GM19328 (cell line): ENCODE results near the gene DPAGT1.
A peak's percentile ranks its signal among the peaks of the same experiment; 100 is the strongest.
"Not testable (repeated sequence)": the region's sequence is repeated elsewhere in the genome, so short reads cannot be mapped to it uniquely, and the experiment has no call there.

Source experiments
- ATAC-seq: cut with Tn5 transposase; IDR thresholded peaks from one replicate; pipeline ENCODE4 v1.9.1; 2021; ENCODE audit warnings: mild to moderate bottlenecking, moderate library complexity; ENCODE audit not compliant: unreplicated experiment

Gene DPAGT1

GRCh38 chr11:119062779-119063178, 38.9 kb downstream of the DPAGT1 start:
- no peak for ATAC-seq

- ATAC-seq, result no peak
Measured at GRCh38 chr11:119061256-119061655, 40.4 kb downstream of the DPAGT1 start.

GRCh38 chr11:119059128-119059527, 42.5 kb downstream of the DPAGT1 start:
- ATAC-seq, result not testable (repeated sequence)

- ATAC-seq, result peak; percentile 89
Measured at GRCh38 chr11:119057000-119057769, 44.5 kb downstream of the DPAGT1 start, which contains the start of gene HYOU1. TSS of gene HYOU1 (minus strand) at chr11:119057205. CDS start at chr11:119056160, 1,045 bp downstream.

- peak; percentile 1 for ATAC-seq
Measured at GRCh38 chr11:119056421-119056999, 45.1 kb downstream of the DPAGT1 start.

GRCh38 chr11:119055901-119056300, 45.8 kb downstream of the DPAGT1 start:
- ATAC-seq, result no peak

- ATAC-seq, result no peak
Measured at GRCh38 chr11:119054418-119054817, 47.2 kb downstream of the DPAGT1 start.

- no peak for ATAC-seq
Measured at GRCh38 chr11:119052163-119052814, 49.4 kb downstream of the DPAGT1 start.

- ATAC-seq, result no peak
Measured at GRCh38 chr11:119051440-119052162, 50.1 kb downstream of the DPAGT1 start.

- no peak for ATAC-seq
Measured at GRCh38 chr11:119049081-119049480, 52.6 kb downstream of the DPAGT1 start.

GRCh38 chr11:119048644-119049043, 53.0 kb downstream of the DPAGT1 start:
- no peak for ATAC-seq

GRCh38 chr11:119047205-119047604, 54.4 kb downstream of the DPAGT1 start:
- no peak for ATAC-seq
